SK-N-SH (cell line): ENCODE measurements around the gene TBXA2R. TPM values are rescaled to one million over a fixed set of nuclear protein-coding genes. Genes with fewer than 3 reads are reported as not detected.

Experiments used
- CTCF ChIA-PET: fragments of 300-600, 350-600 bp; formaldehyde crosslinking; extraction: SDS; loops from one replicate; lab custom pipeline; 2021; lab: Yijun Ruan, JAX
- POLR2A ChIA-PET: fragments of 350-600 bp; sonication (Branson Sonifier 250); formaldehyde crosslinking; extraction: SDS; loops from one replicate; lab custom pipeline; 2020; ENCODE audit warnings: antibody characterized with exemption, inconsistent platforms; lab: Yijun Ruan, JAX
- DNase-seq: peaks from one replicate; pipeline ENCODE4 v3.0.0; 2012
- H2AFZ ChIP-seq: fragments of 200-600 bp; sonication (generic); 2 replicates; pipeline ENCODE4 v1.8.1; 2016; ENCODE audit warnings: antibody characterized with exemption, mild to moderate bottlenecking, low read depth
- H3F3A ChIP-seq: fragments of 200-600 bp; sonication (generic); replicated peaks from 2 replicates; pipeline ENCODE3; 2016; ENCODE audit warnings: antibody characterized with exemption, mild to moderate bottlenecking; ENCODE audit not compliant: insufficient read depth
- H3K27ac ChIP-seq, 2 experiments: fragments of 200-500 bp in 1 of 2; fragments of 200-600 bp in 1 of 2; sonication (Bioruptor generic) in 1 of 2; sonication (generic), shearing (Covaris generic) in 1 of 2; 2 replicates each; pipeline versions ENCODE4 v1.5.1 to v1.6.1; 2014 to 2016; ENCODE audit warnings: low read depth in 2 of 2, inconsistent platforms in 1 of 2, low read length in 1 of 2, mild to moderate bottlenecking in 1 of 2, mixed read lengths in 1 of 2
- H3K27me3 ChIP-seq: fragments of 200-600 bp; sonication (generic), shearing (Covaris generic); 2 replicates; pipeline ENCODE4 v1.6.1; 2016; ENCODE audit warnings: mixed run types; ENCODE audit not compliant: insufficient read depth
- H3K36me3 ChIP-seq, 2 experiments: fragments of 200-500 bp in 1 of 2; fragments of 200-600 bp in 1 of 2; sonication (Bioruptor generic) in 1 of 2; sonication (generic) in 1 of 2; replicated peaks in 1 of 2; 2 replicates each; pipeline versions ENCODE3 to v1.5.1; 2014 to 2016; ENCODE audit warnings: low read length in 1 of 2, mild to moderate bottlenecking in 1 of 2; ENCODE audit not compliant: insufficient read depth in 2 of 2, control insufficient read depth in 1 of 2
- H3K4me1 ChIP-seq, 2 experiments: fragments of 200-500 bp in 1 of 2; fragments of 200-600 bp in 1 of 2; sonication (Bioruptor generic) in 1 of 2; sonication (generic), shearing (Covaris generic) in 1 of 2; 2 replicates each; pipeline versions ENCODE4 v1.5.1 to v1.6.1; 2014 to 2016; ENCODE audit warnings: low read depth in 1 of 2, low read length in 1 of 2, mixed run types in 1 of 2; ENCODE audit not compliant: insufficient read depth in 2 of 2, control insufficient read depth in 1 of 2
- H3K4me2 ChIP-seq: fragments of 200-600 bp; sonication (generic), shearing (Covaris generic); 2 replicates; pipeline ENCODE4 v1.6.1; 2017; ENCODE audit warnings: mixed run types
- H3K4me3 ChIP-seq, 2 experiments: fragments of 200-500 bp in 1 of 2; fragments of 200-600 bp in 1 of 2; sonication (Bioruptor generic) in 1 of 2; sonication (generic), shearing (Covaris generic) in 1 of 2; 2 replicates each; pipeline versions ENCODE4 v1.5.1 to v1.8.1; 2014 to 2016; ENCODE audit warnings: low read depth in 2 of 2, inconsistent platforms in 1 of 2, low read length in 1 of 2, mild to moderate bottlenecking in 1 of 2, mixed read lengths in 1 of 2, moderate library complexity in 1 of 2
- H3K79me2 ChIP-seq: fragments of 200-600 bp; sonication (generic); 2 replicates; pipeline ENCODE4 v1.8.1; 2017; ENCODE audit warnings: mild to moderate bottlenecking; ENCODE audit not compliant: insufficient read depth
- H3K9ac ChIP-seq: fragments of 200-600 bp; sonication (generic); 2 replicates; pipeline ENCODE4 v1.6.1; 2017; ENCODE audit warnings: mixed run types
- H3K9me2 ChIP-seq: fragments of 200-600 bp; sonication (generic); 2 replicates; pipeline ENCODE4 v1.6.1; 2017; ENCODE audit warnings: mixed run types
- H3K9me3 ChIP-seq: fragments of 200-600 bp; sonication (generic); 2 replicates; pipeline ENCODE4 v1.6.1; 2017; ENCODE audit warnings: mixed run types, mild to moderate bottlenecking, moderate library complexity
- H4K20me1 ChIP-seq: fragments of 200-600 bp; sonication (generic); 2 replicates; pipeline ENCODE4 v1.6.1; 2017; ENCODE audit warnings: mild to moderate bottlenecking, mixed run types; ENCODE audit not compliant: insufficient read depth
- ELF1 ChIP-seq: IDR thresholded peaks from 2 replicates; pipeline ENCODE4 v1.4.0; 2012
- FOSL2 ChIP-seq: IDR thresholded peaks from 2 replicates; pipeline ENCODE4 v1.4.0; 2012; ENCODE audit warnings: low read depth, mild to moderate bottlenecking, moderate library complexity, borderline replicate concordance
- FOXM1 ChIP-seq: IDR thresholded peaks from 2 replicates; pipeline ENCODE4 v1.4.0; 2012; ENCODE audit warnings: low read depth, mild to moderate bottlenecking
- IRF3 ChIP-seq: fragments of 150-350 bp; IDR thresholded peaks from 2 replicates; pipeline ENCODE4 v1.6.1; 2016; ENCODE audit warnings: mild to moderate bottlenecking, low read depth, low read length
- JUND ChIP-seq: IDR thresholded peaks from 2 replicates; pipeline ENCODE4 v1.4.0; 2012
- MAX ChIP-seq: IDR thresholded peaks from 2 replicates; pipeline ENCODE4 v1.4.0; 2012; ENCODE audit warnings: low read depth
- MEF2A ChIP-seq: IDR thresholded peaks from 2 replicates; pipeline ENCODE4 v1.4.0; 2012; ENCODE audit warnings: low read depth, borderline replicate concordance
- NRF1 ChIP-seq: IDR thresholded peaks from 2 replicates; pipeline ENCODE4 v1.6.1; 2012; ENCODE audit warnings: low read depth, mild to moderate bottlenecking, low read length
- PBX3 ChIP-seq: IDR thresholded peaks from 2 replicates; pipeline ENCODE4; 2012
- POLR2AphosphoS5 ChIP-seq: IDR thresholded peaks from 2 replicates; pipeline ENCODE4 v1.6.1; 2012; ENCODE audit warnings: low read depth, low read length
- REST ChIP-seq: IDR thresholded peaks from 2 replicates; pipeline ENCODE4 v1.6.1; 2012; ENCODE audit warnings: mild to moderate bottlenecking, low read depth, low read length, moderate library complexity
- RXRA ChIP-seq: IDR thresholded peaks from 2 replicates; pipeline ENCODE4 v1.4.0; 2012; ENCODE audit warnings: low read depth, mild to moderate bottlenecking, borderline replicate concordance
- SIN3A ChIP-seq: IDR thresholded peaks from 2 replicates; pipeline ENCODE4 v1.6.1; 2012; ENCODE audit warnings: low read depth, mild to moderate bottlenecking, low read length, moderate library complexity, borderline replicate concordance
- SMC3 ChIP-seq: IDR thresholded peaks from 2 replicates; pipeline ENCODE4 v1.6.1; 2012; ENCODE audit warnings: low read depth, low read length, improper control_type of control experiment
- TEAD4 ChIP-seq: IDR thresholded peaks from 2 replicates; pipeline ENCODE4 v1.4.0; 2012; ENCODE audit warnings: mild to moderate bottlenecking, borderline replicate concordance; ENCODE audit not compliant: insufficient read depth
- USF1 ChIP-seq: IDR thresholded peaks from 2 replicates; pipeline ENCODE4 v1.4.0; 2012; ENCODE audit warnings: low read depth, borderline replicate concordance
- ZBTB33 ChIP-seq: IDR thresholded peaks from 2 replicates; pipeline ENCODE4 v1.4.0; 2012; ENCODE audit warnings: low read depth, borderline replicate concordance
- WGBS: methylation state at CpG from one replicate; pipeline ENCODE4 v1.1.6; 2017; ENCODE audit warnings: low lambda C conversion rate; 5-methylcytosine and 5-hydroxymethylcytosine counted together
- polyA plus RNA-seq, 3 experiments: library from polyadenylated mRNA; depleted of rRNA; stranded (reverse); fragments of >200 nt; gene quantifications; 2 replicates each; pipeline ENCODE4 v1.2.3, GENCODE V29; 2012

The TBXA2R gene
- polyA plus RNA-seq, 1 of the 3 experiments (the other 2 are of a cell fraction), result 0.92 TPM

- Histone ChIP-seq H3K9me3 (no peaks in the 10 kb centered on the region), H3F3A (no peaks in the 10 kb centered on the region), H3K36me3 (peaks cover 0 to 26% of the 10 kb centered on the region in 2 experiments), H3K9me2 (no peaks in the 10 kb centered on the region), H3K4me2 (no peak overlapping the region), H3K4me1 (no peaks in the 10 kb centered on the region), H3K27ac (no peak overlapping the region), H3K27me3 (no peaks in the 10 kb centered on the region), H4K20me1 (no peaks in the 10 kb centered on the region), H2AFZ (no peak overlapping the region), H3K4me3 (no peak overlapping the region), H3K79me2 (no peaks in the 10 kb centered on the region), H3K9ac (no peak overlapping the region)
- CTCF ChIA-PET, result no interaction called here
- 94% methylated on average over 24 of the region's 28 CpGs for WGBS
- TF ChIP-seq POLR2AphosphoS5 (no peak), SMC3 (no peak), REST (no peak), FOSL2 (no peak), FOXM1 (no peak), TEAD4 (no peak), MAX (no peak), MEF2A (no peak)
- POLR2A ChIA-PET, result no interaction called here
- no peak for DNase-seq
Observed at GRCh38 chr19:3641515-3642269, 35.0 kb upstream of the TBXA2R start.

- Histone ChIP-seq H3K4me1 (no peaks in the 10 kb centered on the region), H3K79me2 (no peaks in the 10 kb centered on the region), H2AFZ (no peak overlapping the region), H3F3A (no peaks in the 10 kb centered on the region), H3K4me2 (no peak overlapping the region), H4K20me1 (no peaks in the 10 kb centered on the region), H3K36me3 (peaks cover 0 to 26% of the 10 kb centered on the region in 2 experiments), H3K27ac (no peak overlapping the region), H3K27me3 (no peaks in the 10 kb centered on the region), H3K9me2 (no peaks in the 10 kb centered on the region), H3K4me3 (no peak overlapping the region), H3K9me3 (no peaks in the 10 kb centered on the region), H3K9ac (no peak overlapping the region)
- 95% methylated on average over 13 of the region's 13 CpGs for WGBS
- ChIA-PET CTCF (interaction anchor here (0.9 to 1.4 kb wide), 3 partner anchors 21 to 53 kb away, joined by 3 to 4 read pairs (median 3); no protein-coding TSS in a partner anchor), POLR2A (no interaction called here)
- no peak for DNase-seq
- TF ChIP-seq SIN3A (no peak), PBX3 (no peak), IRF3 (no peak), MEF2A (no peak), ZBTB33 (no peak), ELF1 (no peak), USF1 (no peak), TEAD4 (no peak), POLR2AphosphoS5 (no peak), JUND (no peak), NRF1 (no peak), RXRA (no peak)
Observed at GRCh38 chr19:3639479-3639878, 32.8 kb upstream of the TBXA2R start.
